ENCODE data around the gene ARL13B. TPM values are rescaled to one million over a fixed set of nuclear protein-coding genes. Genes with fewer than 3 reads are reported as not detected.

ARL13B gene
- total RNA-seq, 1 experiment from 2014 or later, result 18.4 TPM

DNA sequence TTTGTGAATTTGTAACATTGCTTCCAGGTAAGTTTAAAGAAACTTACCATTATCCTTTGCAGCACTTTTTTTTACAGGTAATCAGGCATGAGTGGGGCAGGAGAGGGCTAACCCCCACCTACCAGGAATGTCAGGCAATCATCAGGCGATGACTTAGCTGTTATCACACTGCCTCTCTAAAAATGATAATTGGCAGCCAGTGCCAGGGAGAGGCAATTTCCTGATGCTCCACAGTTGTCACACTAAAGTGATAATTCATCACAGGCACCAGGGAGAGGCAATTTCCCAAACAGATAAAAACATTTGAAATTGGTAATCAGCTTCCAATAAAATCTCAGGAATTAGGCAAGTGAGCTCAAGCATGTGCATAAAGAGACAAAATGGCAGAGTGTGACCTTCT is 109.2 kb downstream of the ARL13B start:
- TF ChIP-seq EZH2 (IDR thresholded peaks at IDR 0.05; ENCODE audit: borderline replicate concordance, low read depth, low read length, poor library complexity, severe bottlenecking) (no peak), CTCF (conservative IDR thresholded peaks at IDR 0.05; ENCODE audit: low read depth, low read length) (no peak)
- DNase-seq (ENCODE audit: low spot score), result no peak
- H3K4me3 ChIP-seq (ENCODE audit: low read depth, low read length, poor library complexity, severe bottlenecking), result no peak overlapping the region
- no peaks in the 10 kb centered on the region for H3K9me3 ChIP-seq (ENCODE audit: low read depth, low read length, poor library complexity, severe bottlenecking)
- H3K27me3 ChIP-seq (replicated peaks; ENCODE audit: insufficient read depth, low read depth, low read length, poor library complexity), result no peaks in the 10 kb centered on the region
- BruUV-seq (replicated peaks), result no TSS peak
- ChIA-PET CTCF (no interaction called here), POLR2A (ENCODE audit: low non-redundant PET) (interaction anchor here (0.7 kb wide), 1 partner anchor 52 kb away, joined by 3 read pairs; no protein-coding TSS in a partner anchor)
- no peaks in the 10 kb centered on the region for H3K4me1 ChIP-seq (ENCODE audit: insufficient read depth, low read length, poor library complexity, severe bottlenecking)
- H3K27ac ChIP-seq (ENCODE audit: low read depth, low read length, poor library complexity, severe bottlenecking), result no peak overlapping the region
- H3K36me3 ChIP-seq (ENCODE audit: insufficient read depth, low read length, poor library complexity, severe bottlenecking), result no peaks in the 10 kb centered on the region
- intact Hi-C loops (cut with micrococcal nuclease; ENCODE audit: unreplicated experiment), result no loop called here

DNA sequence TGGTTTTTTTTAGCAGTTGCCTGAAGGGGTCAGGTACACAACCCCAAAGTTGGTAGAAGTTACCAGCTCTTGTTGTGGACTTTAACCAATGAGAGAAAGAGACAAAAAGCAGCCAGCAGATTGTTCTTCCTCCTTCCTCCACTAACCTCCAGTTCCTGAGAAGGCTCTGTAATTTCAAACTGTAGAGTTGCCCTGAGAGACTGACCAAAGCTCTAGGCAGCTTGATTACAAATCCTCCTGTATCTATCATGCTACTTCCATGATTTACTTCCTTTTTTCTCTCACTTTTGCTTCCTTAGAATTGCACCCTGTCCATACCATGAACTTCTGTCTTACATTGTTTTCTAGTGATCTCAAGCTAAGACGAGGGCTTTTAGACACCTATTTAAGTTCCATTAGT is 112.1 kb downstream of the ARL13B start:
- Histone ChIP-seq H3K27me3 (replicated peaks; ENCODE audit: insufficient read depth, low read depth, low read length, poor library complexity) (no peaks in the 10 kb centered on the region), H3K9me3 (ENCODE audit: low read depth, low read length, poor library complexity, severe bottlenecking) (no peaks in the 10 kb centered on the region), H3K4me3 (ENCODE audit: low read depth, low read length, poor library complexity, severe bottlenecking) (no peak overlapping the region), H3K36me3 (ENCODE audit: insufficient read depth, low read length, poor library complexity, severe bottlenecking) (no peaks in the 10 kb centered on the region), H3K4me1 (ENCODE audit: insufficient read depth, low read length, poor library complexity, severe bottlenecking) (no peaks in the 10 kb centered on the region), H3K27ac (ENCODE audit: low read depth, low read length, poor library complexity, severe bottlenecking) (no peak overlapping the region)
- TF ChIP-seq EZH2 (IDR thresholded peaks at IDR 0.05; ENCODE audit: borderline replicate concordance, low read depth, low read length, poor library complexity, severe bottlenecking) (no peak), CTCF (conservative IDR thresholded peaks at IDR 0.05; ENCODE audit: low read depth, low read length) (no peak)
- no TSS peak for BruUV-seq (replicated peaks)
- ChIA-PET CTCF (no interaction called here), POLR2A (ENCODE audit: low non-redundant PET) (no interaction called here)
- intact Hi-C loops (cut with micrococcal nuclease; ENCODE audit: unreplicated experiment), result no loop called here
- no peak for DNase-seq (ENCODE audit: low spot score)

DNA sequence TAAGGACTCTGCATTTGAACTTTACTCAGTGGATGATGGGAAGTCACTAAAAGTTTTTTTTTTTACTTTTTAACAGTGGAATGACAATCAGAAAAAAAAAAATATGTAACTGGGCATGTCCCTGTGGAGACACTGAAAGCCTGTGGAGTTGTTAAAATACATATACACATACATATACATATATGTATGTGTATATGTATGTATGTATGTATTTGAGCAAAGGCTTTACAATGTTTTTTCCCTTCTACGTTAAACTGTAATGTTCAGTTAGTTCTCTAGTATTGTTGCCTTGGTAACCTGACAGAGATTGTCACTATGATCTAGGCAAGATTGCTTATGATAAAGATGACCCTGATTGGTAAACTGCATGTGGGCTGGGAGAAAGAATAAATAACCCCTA is 113.2 kb downstream of the ARL13B start:
- CTCF ChIA-PET, result no interaction called here
- no TSS peak for BruUV-seq (replicated peaks)
- Histone ChIP-seq H3K9me3 (ENCODE audit: low read depth, low read length, poor library complexity, severe bottlenecking) (no peaks in the 10 kb centered on the region), H3K27me3 (replicated peaks; ENCODE audit: insufficient read depth, low read depth, low read length, poor library complexity) (no peaks in the 10 kb centered on the region), H3K36me3 (ENCODE audit: insufficient read depth, low read length, poor library complexity, severe bottlenecking) (no peaks in the 10 kb centered on the region), H3K27ac (ENCODE audit: low read depth, low read length, poor library complexity, severe bottlenecking) (no peak overlapping the region), H3K4me1 (ENCODE audit: insufficient read depth, low read length, poor library complexity, severe bottlenecking) (peaks cover 1% of the 10 kb centered on the region), H3K4me3 (ENCODE audit: low read depth, low read length, poor library complexity, severe bottlenecking) (no peak overlapping the region)
- POLR2A ChIA-PET (ENCODE audit: low non-redundant PET), result no interaction called here
- no peak for DNase-seq (ENCODE audit: low spot score)
- intact Hi-C loops (cut with micrococcal nuclease; ENCODE audit: unreplicated experiment), result no loop called here
- TF ChIP-seq CTCF (conservative IDR thresholded peaks at IDR 0.05; ENCODE audit: low read depth, low read length), result no peak
- no peak for TF ChIP-seq EZH2 (IDR thresholded peaks at IDR 0.05; ENCODE audit: borderline replicate concordance, low read depth, low read length, poor library complexity, severe bottlenecking)

Data from A673 (cell line).